GM10266 (cell line): ENCODE measurements around the gene BBX.

Experiments
- DNase-seq: peaks from one replicate; pipeline ENCODE4 v3.0.0; 2012; ENCODE audit errors: extremely low spot score
- CTCF ChIP-seq: IDR thresholded peaks from 2 replicates; pipeline ENCODE4 v1.5.1; 2012; ENCODE audit warnings: mild to moderate bottlenecking, low read depth; ENCODE audit not compliant: control insufficient read depth, insufficient read depth; ENCODE audit errors: missing control alignments

The BBX gene

DNA sequence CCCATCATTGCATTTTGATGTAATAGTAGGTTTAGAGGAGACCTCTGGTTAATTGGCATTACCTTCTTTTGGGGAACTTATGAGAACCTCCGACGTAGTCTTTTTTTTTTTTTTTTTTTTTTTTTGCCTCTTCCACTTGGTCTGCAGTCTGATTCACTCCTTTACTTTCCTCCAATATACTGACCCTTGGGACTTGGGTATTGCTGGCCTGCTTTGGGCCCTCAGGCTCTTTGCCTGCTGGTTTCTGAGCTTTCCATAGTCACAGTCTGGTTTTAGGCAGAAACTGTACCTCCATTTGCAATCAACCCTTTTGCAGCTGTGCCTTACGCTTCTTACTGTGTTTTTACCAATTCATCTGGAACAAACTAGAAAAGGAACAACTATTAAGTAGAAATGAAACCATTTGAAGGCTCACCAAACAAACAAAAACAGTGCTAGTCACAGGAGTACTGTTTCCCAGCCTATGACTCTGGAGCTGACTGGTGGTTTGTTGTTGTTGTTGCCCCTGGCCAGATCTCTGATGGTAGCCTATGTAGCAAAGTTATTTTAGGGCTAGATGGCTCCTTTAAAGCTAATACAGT lies 272.8 kb downstream of the BBX start:
- DNase-seq, result no peak
- TF ChIP-seq CTCF, result no peak

GRCh38 chr3:107796791-107797190 lies 274.0 kb downstream of the BBX start:
- DNase-seq, result no peak
- TF ChIP-seq CTCF, result no peak

GRCh38 chr3:107797586-107797985 lies 274.8 kb downstream of the BBX start:
- TF ChIP-seq CTCF, result no peak

DNA sequence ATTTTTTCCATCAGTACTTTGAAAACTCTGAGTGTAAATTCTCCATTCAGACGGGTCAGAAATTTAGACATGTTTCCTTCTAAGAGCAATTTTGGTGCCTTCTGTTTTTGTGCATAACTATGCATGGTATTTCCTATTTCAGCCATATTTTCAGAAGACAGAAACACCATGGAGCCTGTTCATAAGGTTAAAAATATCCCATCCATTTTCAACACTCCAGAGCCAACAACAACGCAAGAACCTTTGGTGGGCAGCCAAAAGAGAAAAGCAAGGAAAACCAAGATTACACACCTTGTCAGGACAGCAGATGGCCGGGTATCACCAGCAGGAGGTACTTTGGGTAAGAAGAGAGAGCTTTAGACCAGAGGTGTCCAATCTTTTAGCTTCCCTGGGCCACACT lies 275.6 kb downstream of the BBX start:
- TF ChIP-seq CTCF, result no peak
- DNase-seq, result no peak

More at GRCh38 chr3:107797586-107797985, 274.8 kb downstream of the BBX start:
- no peak for DNase-seq

GRCh38 chr3:107800710-107801109 lies 277.9 kb downstream of the BBX start:
- no peak for DNase-seq

GRCh38 chr3:107803170-107803569 lies 280.4 kb downstream of the BBX start:
- TF ChIP-seq CTCF, result no peak
- no peak for DNase-seq

More at GRCh38 chr3:107800710-107801109, 277.9 kb downstream of the BBX start:
- no peak for TF ChIP-seq CTCF

- DNase-seq, result no peak
- no peak for TF ChIP-seq CTCF
Measured at GRCh38 chr3:107806021-107806420, 283.3 kb downstream of the BBX start.
